ENCODE data around the gene DMD. TPM values are rescaled to one million over a fixed set of nuclear protein-coding genes. Genes with fewer than 3 reads are reported as not detected.

The DMD gene
- total RNA-seq, 3 donors from 2014 or later (not counting 1 experiment from before 2014, with no cell fraction given): not detected

DNA sequence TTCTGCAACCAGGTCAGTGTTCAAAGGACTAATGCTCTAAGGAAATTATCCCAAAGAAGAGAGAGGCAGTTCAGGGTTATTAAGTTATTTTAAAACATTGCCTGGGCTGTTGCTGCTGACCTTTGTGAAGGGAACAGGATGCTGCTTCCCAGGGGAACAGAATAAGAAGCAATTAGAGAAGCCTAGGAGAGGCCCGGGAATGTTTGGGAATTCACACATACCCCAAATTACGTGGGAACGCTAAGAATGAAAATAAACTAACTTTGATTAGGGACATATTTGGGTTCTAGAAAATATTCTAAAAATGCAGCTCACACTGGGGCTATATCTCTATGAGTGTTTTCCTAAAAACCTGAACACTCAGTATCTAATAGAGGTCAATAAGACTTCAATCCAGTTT is 1896.4 kb downstream of the DMD start:
- H3K27ac ChIP-seq (ENCODE audit: low read length): no peak overlapping the region

GRCh38 chrX:31307952-31308351 is 1903.4 kb downstream of the DMD start:
- no peaks in the 10 kb centered on the region for H3K4me1 Mint-ChIP-seq
- Histone ChIP-seq H3K27me3 (ENCODE audit: control insufficient read depth, insufficient read depth, low read length) (no peaks in the 10 kb centered on the region), H3K9me3 (ENCODE audit: control insufficient read depth, insufficient read depth, low read length) (no peaks in the 10 kb centered on the region), H3K4me3 (ENCODE audit: low read length) (no peak overlapping the region), H3K4me1 (ENCODE audit: control insufficient read depth, insufficient read depth, low read length) (no peaks in the 10 kb centered on the region), H3K36me3 (ENCODE audit: control insufficient read depth, insufficient read depth, low read length) (no peaks in the 10 kb centered on the region), H3K27ac (ENCODE audit: low read length) (no peak overlapping the region)
- 94% methylated on average over 5 of the region's 5 CpGs for WGBS (ENCODE audit: insufficient coverage)
- peaks cover 0 to 3% of the 10 kb centered on the region in 2 donors for H3K27me3 Mint-ChIP-seq (ENCODE audit: low read depth in 2 of 2)
- ATAC-seq (no peak), DNase-seq (no peak)
- intact Hi-C loops (cut with micrococcal nuclease): no loop called here
- H3K27ac Mint-ChIP-seq: no peak overlapping the region
- no peak overlapping the region for H3K4me3 Mint-ChIP-seq
- no peaks in the 10 kb centered on the region for H3K36me3 Mint-ChIP-seq
- TF ChIP-seq CTCF (IDR thresholded peaks at IDR 0.05): no peak
- peaks cover 0 to 6% of the 10 kb centered on the region in 2 donors for H3K9me3 Mint-ChIP-seq

More for the DNA sequence above, 1896.4 kb downstream of the DMD start:
- Histone ChIP-seq H3K4me3 (ENCODE audit: low read length) (no peak overlapping the region), H3K36me3 (ENCODE audit: control insufficient read depth, insufficient read depth, low read length) (no peaks in the 10 kb centered on the region), H3K27me3 (ENCODE audit: control insufficient read depth, insufficient read depth, low read length) (no peaks in the 10 kb centered on the region), H3K9me3 (ENCODE audit: control insufficient read depth, insufficient read depth, low read length) (no peaks in the 10 kb centered on the region), H3K4me1 (ENCODE audit: control insufficient read depth, insufficient read depth, low read length) (no peaks in the 10 kb centered on the region)
- no peaks in the 10 kb centered on the region for H3K36me3 Mint-ChIP-seq
- WGBS (ENCODE audit: insufficient coverage): no CpG with 5 or more reads among the region's 3 CpGs
- H3K27me3 Mint-ChIP-seq (ENCODE audit: low read depth in 2 of 2): no peaks in the 10 kb centered on the region
- intact Hi-C loops (cut with micrococcal nuclease): no loop called here
- TF ChIP-seq CTCF (IDR thresholded peaks at IDR 0.05): no peak
- H3K4me1 Mint-ChIP-seq: no peaks in the 10 kb centered on the region
- no peak for ATAC-seq
- H3K4me3 Mint-ChIP-seq: no peak overlapping the region
- peaks cover 2 to 4% of the 10 kb centered on the region in 2 donors for H3K9me3 Mint-ChIP-seq
- DNase-seq: no peak
- H3K27ac Mint-ChIP-seq: no peak overlapping the region

- Mint-ChIP-seq H3K27ac (no peak overlapping the region), H3K36me3 (no peaks in the 10 kb centered on the region), H3K4me3 (no peak overlapping the region), H3K27me3 (ENCODE audit: low read depth in 2 of 2) (peaks cover 0 to 3% of the 10 kb centered on the region in 2 donors), H3K4me1 (no peaks in the 10 kb centered on the region), H3K9me3 (peaks cover 0 to 4% of the 10 kb centered on the region in 2 donors)
- Histone ChIP-seq H3K9me3 (ENCODE audit: control insufficient read depth, insufficient read depth, low read length) (no peaks in the 10 kb centered on the region), H3K36me3 (ENCODE audit: control insufficient read depth, insufficient read depth, low read length) (no peaks in the 10 kb centered on the region), H3K4me3 (ENCODE audit: low read length) (no peak overlapping the region), H3K27me3 (ENCODE audit: control insufficient read depth, insufficient read depth, low read length) (no peaks in the 10 kb centered on the region), H3K27ac (ENCODE audit: low read length) (no peak overlapping the region), H3K4me1 (ENCODE audit: control insufficient read depth, insufficient read depth, low read length) (no peaks in the 10 kb centered on the region)
- ATAC-seq: no peak
- DNase-seq: no peak
- no peak for TF ChIP-seq CTCF (IDR thresholded peaks at IDR 0.05)
- intact Hi-C loops (cut with micrococcal nuclease): no loop called here
- 50% methylated on average over 1 of the region's 1 CpG for WGBS (ENCODE audit: insufficient coverage)
Measured at GRCh38 chrX:31302573-31303075, 1908.7 kb downstream of the DMD start.

DNA sequence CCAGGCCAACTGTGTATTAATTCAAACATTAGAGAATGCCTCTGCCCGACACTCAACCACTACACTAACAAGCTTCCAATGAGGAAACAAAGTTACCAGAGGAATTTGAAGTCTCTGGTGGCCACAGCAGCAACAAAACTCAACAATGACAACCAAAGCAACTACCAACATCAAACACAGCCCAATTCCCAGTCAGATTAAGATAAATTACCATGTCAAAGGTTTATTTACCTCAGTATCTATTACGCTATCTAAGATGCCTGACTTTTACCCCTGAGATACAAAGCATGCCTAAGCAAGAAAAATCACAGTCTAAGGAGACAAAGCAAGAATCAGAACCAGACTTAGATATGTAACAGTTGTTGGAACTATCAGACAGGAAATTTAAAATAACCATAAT is 1909.4 kb downstream of the DMD start:
- intact Hi-C loops (cut with micrococcal nuclease): no loop called here
- H3K27ac ChIP-seq (ENCODE audit: low read length): no peak overlapping the region
- Mint-ChIP-seq H3K36me3 (no peaks in the 10 kb centered on the region), H3K27ac (no peak overlapping the region), H3K9me3 (peaks cover 0 to 4% of the 10 kb centered on the region in 2 donors), H3K4me3 (no peak overlapping the region), H3K27me3 (ENCODE audit: low read depth in 2 of 2) (peaks cover 0 to 3% of the 10 kb centered on the region in 2 donors), H3K4me1 (no peaks in the 10 kb centered on the region)
- WGBS (ENCODE audit: insufficient coverage): 90% methylated on average over 1 of the region's 2 CpGs
- no peak for TF ChIP-seq CTCF (IDR thresholded peaks at IDR 0.05)
- ATAC-seq (no peak), DNase-seq (no peak)
- no peaks in the 10 kb centered on the region for H3K9me3 ChIP-seq (ENCODE audit: control insufficient read depth, insufficient read depth, low read length)
- H3K4me1 ChIP-seq (ENCODE audit: control insufficient read depth, insufficient read depth, low read length): no peaks in the 10 kb centered on the region
- H3K4me3 ChIP-seq (ENCODE audit: low read length): no peak overlapping the region
- H3K27me3 ChIP-seq (ENCODE audit: control insufficient read depth, insufficient read depth, low read length): no peaks in the 10 kb centered on the region
- no peaks in the 10 kb centered on the region for H3K36me3 ChIP-seq (ENCODE audit: control insufficient read depth, insufficient read depth, low read length)

Data from natural killer cell (primary cell).